ENCODE results near the gene GFAP.

GFAP gene

DNA sequence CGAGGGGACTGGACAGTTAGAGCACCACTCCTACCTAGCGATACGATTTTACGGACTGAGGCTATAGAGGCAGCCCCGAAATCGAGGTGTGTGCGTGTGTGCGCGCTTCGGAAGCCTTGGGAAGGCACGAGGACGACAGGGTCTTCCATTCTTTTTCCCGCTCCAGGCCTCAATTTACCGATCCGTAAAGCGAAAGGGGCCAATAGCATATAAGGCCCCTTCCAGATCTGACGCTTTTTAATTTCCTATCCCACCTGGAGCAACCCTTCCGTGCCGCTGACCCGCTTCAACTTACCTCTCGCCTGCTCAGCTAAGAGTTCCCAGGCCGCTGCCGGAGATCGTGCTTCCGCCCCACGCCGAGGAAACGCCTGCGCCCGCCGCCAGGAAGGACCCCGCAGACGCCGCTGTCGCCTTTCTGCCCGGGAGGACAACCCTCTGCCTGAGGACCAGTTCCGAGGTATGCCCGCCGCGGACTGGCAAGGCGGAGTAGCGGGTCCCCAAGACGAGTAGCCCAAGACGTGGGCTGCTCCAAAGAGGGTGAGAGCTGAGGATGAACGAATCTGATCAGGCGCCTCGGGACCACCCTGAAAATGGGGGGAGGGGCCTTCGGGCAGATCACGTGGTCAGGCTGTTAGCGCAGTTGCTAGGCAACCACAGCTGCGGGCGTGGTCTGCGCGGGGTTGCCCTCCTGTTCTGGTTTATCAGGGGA lies 16.1 kb downstream of the GFAP start, which contains the start of gene EFTUD2:
TSS of gene EFTUD2 (minus strand) at position 372 of the 709 bp plus-strand sequence. CDS start 4,924 bp downstream, outside the sequence.
- peak; percentile 89 for DNase-seq (ENCODE audit: low spot score)

- no peak for DNase-seq (ENCODE audit: low spot score)
These were observed 16.6 kb downstream of the GFAP start for GRCh38 chr17:44898768-44899073.

GRCh38 chr17:44894642-44895041 lies 20.7 kb downstream of the GFAP start:
- DNase-seq (ENCODE audit: low spot score) = no peak

GRCh38 chr17:44892250-44892649 lies 23.1 kb downstream of the GFAP start:
- no peak for DNase-seq (ENCODE audit: low spot score)

- no peak for DNase-seq (ENCODE audit: low spot score)
These were observed 26.3 kb downstream of the GFAP start for GRCh38 chr17:44889003-44889402.

GRCh38 chr17:44887971-44888954 lies 27.0 kb downstream of the GFAP start:
- DNase-seq (ENCODE audit: low spot score) = no peak

DNA sequence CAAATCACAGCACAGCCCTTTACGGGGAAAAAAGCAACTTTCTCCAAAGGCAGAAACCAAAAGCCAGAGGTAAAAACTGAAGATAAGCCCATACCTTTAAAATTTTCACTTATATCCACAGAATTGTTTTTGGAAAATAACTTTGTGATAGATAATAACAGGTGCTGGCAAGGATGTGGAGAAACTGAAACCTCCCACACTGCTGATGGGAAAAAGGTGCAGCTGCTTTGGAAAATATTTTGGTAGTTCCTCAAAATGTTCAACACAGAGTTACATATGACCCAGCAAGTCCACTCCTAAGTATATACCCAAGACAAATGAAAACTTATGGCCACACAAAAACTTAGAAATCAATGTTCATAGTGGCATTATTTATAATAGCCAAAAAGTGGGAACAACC lies 28.3 kb downstream of the GFAP start:
- no peak for DNase-seq (ENCODE audit: low spot score)

DNA sequence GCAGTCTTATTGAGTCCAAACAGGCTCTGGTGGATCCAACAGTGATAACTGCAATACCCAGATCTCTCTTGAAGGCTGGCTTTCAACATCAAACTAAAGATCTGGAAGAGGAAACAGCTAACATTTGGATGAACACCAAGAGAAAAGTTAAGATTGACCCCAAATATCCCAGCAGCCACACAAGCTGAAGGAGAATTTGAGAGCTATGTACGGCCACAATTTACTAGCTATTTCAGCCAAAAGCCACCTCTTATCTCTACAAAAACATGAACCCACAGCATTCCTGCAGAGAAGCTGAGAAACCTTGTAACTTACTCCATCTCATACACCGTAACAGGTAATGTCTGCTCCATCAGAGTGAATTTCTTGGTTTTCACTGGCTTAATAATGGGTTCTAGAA lies 30.4 kb downstream of the GFAP start:
- no peak for DNase-seq (ENCODE audit: low spot score)

GRCh38 chr17:44881145-44881544 lies 34.2 kb downstream of the GFAP start:
- no peak for DNase-seq (ENCODE audit: low spot score)

GRCh38 chr17:44880062-44880461 lies 35.2 kb downstream of the GFAP start:
- no peak for DNase-seq (ENCODE audit: low spot score)

DNA sequence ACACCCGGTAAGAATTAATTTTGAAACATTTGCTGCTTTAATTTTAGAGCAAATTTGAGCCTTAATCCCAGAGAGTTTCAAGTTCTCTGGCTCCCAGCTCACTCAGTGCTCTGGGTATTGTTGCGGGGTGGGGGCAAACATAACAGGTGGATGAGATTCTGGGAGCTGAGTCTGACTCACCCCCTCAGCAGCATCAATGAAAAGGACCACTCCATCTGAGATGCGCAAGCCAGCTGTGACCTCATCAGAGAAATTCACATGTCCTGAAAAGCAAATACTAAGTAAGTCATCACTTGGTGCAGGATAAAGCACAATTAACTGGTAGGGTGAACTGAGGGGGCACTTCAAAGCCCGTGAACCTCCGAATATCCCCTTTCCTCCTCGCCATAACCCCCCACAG lies 35.9 kb downstream of the GFAP start:
- DNase-seq (ENCODE audit: low spot score) = no peak

DNA sequence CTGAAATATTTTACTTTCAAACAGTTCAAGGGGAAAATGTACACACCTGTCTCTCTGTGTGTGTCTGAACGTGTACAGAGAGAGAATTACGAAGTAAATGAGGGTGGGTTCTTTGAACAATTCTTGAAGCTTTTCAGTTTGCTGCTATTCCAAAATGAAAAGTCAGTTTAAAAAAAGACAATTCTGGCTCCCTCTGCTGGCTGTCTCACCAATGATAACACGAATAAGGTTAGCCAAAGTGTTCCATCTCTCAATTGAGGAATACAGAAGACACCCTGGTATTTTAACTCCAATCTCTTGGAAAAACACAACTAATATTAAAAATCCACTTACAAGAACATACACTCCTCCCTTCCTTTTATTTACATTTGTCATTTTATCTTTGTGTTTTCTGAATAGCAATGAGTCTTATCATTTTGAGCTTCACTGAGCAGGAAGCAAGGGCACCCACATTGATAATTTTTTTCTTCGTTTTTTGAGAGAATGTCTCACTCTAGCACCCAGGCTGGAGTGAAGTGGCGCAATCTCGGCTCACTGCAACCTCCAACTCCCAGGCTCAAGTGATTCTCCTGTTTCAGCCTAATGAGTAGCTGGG lies 36.6 kb downstream of the GFAP start:
- DNase-seq (ENCODE audit: low spot score) = peak; percentile 26

GRCh38 chr17:44877121-44877520 lies 38.2 kb downstream of the GFAP start:
- no peak for DNase-seq (ENCODE audit: low spot score)

- no peak for DNase-seq (ENCODE audit: low spot score)
These were observed 39.5 kb downstream of the GFAP start for GRCh38 chr17:44875761-44876160.

DNA sequence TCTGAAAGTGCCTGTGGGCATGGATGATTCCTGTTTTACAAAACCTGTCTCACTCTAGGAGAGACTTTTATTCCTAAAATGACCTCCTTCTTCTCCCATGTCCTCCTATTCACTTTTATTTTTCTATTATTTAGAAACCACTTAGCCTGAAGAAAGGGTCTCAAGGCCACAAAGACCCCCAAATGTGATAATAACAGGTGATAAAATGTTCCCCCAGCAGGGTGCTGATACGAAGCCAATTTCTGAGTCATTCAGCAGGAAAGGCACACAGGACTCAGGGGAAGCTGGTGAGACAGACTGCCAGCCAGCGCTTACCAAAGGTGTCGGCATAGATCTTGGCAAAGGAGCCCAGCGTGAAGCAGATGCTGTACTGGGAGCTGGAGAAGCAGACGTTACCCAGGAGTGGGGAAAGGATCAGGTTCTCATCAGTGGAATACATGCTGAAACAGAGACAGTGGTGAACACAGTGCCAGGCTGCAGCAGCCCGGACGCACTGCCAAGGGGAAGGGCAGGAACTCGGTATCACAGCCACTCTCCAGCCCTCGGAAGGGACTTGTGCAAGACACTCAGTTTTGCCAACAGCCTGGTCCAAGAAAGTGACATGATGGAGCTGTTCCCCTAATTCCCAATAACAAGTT lies 43.0 kb downstream of the GFAP start:
- DNase-seq (ENCODE audit: low spot score) = no peak

GRCh38 chr17:44871556-44871955 lies 43.7 kb downstream of the GFAP start:
- DNase-seq (ENCODE audit: low spot score) = no peak

DNA sequence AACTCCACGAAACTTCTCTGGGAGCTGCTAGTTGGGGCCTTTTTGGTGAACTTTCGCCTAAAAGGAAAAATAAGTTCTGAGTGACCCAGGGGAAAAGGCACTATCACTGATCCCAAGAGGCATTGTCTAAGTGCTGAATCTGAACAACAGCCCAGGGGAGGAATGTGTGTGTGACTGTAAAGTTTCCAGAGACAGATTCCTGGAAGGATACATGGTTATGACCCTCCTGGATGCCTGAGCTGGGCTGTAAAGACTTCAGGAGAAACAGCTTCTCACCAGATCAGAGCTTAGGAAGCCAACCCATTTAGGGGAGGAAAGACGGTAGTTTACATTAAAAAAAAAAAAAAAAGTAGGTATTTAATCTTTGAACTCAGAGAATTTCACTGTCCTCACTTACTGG lies 47.5 kb downstream of the GFAP start:
- DNase-seq (ENCODE audit: low spot score) = no peak

DNA sequence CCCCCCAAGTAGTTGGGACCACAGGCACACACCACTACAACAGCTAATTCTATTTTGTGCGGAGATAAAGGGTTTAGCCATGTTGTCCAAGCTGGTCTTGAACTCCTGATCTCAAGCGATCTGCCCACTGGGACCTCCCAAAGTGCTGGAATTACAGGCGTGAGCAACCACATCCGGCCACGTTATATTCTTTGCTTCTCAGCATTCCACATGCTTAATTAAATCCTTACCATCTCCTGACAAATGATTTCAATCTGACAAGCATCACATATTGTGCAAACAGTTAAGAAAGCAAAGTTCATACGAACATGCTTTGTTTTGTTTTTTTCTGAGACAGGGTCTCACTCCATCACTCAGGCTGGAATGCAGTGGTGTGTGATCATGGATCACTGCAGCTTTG lies 49.4 kb downstream of the GFAP start:
- no peak for DNase-seq (ENCODE audit: low spot score)

DNA sequence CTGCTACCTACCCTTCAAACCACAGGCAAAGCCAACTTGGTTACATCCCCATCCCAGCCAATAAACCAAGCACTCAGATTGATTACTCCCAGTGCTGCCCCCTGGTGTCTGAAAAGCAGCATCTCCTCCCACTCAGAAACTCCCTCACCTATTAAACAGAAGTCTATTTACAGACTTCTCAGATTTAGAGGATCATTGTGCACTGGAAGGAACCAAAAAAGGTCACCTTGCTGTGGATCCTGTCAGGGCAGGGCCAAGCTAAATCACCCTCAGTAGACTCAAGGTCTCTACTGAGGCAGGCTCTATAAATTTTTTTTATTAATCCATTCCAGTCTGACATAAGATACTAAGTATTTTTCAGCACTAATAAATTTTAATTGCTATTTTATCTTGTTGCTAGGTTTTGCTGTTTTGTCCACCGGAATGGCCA lies 50.1 kb downstream of the GFAP start:
- DNase-seq (ENCODE audit: low spot score) = peak; percentile 83

GRCh38 chr17:44864831-44865230 lies 50.5 kb downstream of the GFAP start:
- no peak for DNase-seq (ENCODE audit: low spot score)

DNA sequence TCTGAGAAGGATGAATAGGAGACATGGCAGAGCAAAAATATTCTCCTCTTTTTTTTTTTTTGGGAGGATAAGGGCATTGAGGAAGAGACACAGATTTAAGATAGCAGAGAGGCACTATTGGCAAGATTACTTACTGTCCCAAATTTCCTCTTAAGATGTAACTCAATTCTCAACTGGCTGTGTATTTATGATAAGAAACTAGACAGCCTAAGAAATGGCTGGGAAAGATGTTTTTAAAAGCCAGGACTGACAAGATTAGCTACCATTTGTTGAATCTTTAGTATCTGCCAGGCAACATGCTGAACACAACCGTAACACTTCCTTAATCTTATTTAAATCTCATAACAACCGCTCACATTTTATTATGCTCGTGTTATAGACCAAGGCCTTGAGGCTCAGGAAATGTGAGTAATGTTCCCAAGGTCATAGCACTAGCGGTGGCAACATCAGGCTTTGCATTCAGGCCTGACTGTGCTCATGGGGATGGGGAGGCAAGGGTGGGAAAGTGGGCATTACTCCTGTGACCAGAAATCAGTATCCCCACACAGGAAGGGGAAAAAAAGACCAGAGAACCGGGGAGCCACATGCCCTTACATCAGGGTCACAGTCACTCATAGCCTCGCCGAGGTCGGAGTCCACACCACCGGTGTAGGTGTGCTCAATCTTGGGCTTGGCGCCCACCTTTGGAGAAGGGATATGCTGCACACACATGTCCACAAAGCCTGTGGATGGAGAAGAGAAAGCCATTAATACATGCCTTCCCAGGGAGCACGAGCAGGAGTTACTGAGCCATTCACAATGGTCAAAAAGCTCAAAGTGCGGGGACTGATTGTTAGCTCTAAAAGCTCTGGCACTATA lies 52.0 kb downstream of the GFAP start:
- DNase-seq (ENCODE audit: low spot score) = peak; percentile 33

All from kidney capillary endothelial cell (primary cell).